Activated CD4-positive, alpha-beta T cell treated with anti-CD3 and anti-CD28 coated beads, Interleukin-2, amount 10 ng/mL, durations not matched to agents 24 days and 14 days (primary cell): Measurements from ENCODE around the gene CACNA1A. TPM values are rescaled to one million over a fixed set of nuclear protein-coding genes. Genes with fewer than 3 reads are reported as not detected.

Source experiments
- DNase-seq: peaks from one replicate; pipeline ENCODE4 v3.0.0; 2022
- H3K27ac Mint-ChIP-seq: one replicate; pipeline ENCODE4 v1.8.0; 2022; ENCODE audit warnings: mild to moderate bottlenecking, mixed read lengths
- H3K27me3 Mint-ChIP-seq: one replicate; pipeline ENCODE4 v1.8.0; 2022; ENCODE audit warnings: mixed read lengths
- H3K36me3 Mint-ChIP-seq: one replicate; pipeline ENCODE4 v1.8.0; 2022; ENCODE audit warnings: low read depth, mild to moderate bottlenecking, mixed read lengths
- H3K4me1 Mint-ChIP-seq: one replicate; pipeline ENCODE4 v1.8.0; 2021; ENCODE audit warnings: mixed read lengths
- H3K4me3 Mint-ChIP-seq: one replicate; pipeline ENCODE4 v1.8.0; 2022; ENCODE audit warnings: mild to moderate bottlenecking, moderate library complexity, mixed read lengths
- H3K9me3 Mint-ChIP-seq: one replicate; pipeline ENCODE4 v1.8.0; 2021; ENCODE audit warnings: mixed read lengths
- intact Hi-C: fragments of 100-400 bp; cut with micrococcal nuclease; formaldehyde crosslinking; loops from one replicate; pipeline ENCODE4 v1.15.1; 2023
- total RNA-seq: library from RNA; stranded (reverse); gene quantifications from 2 replicates; pipeline ENCODE4 v1.2.3, GENCODE V29; 2022

The CACNA1A gene
- total RNA-seq, 1 donor from 2014 or later: 0.28 TPM

DNA sequence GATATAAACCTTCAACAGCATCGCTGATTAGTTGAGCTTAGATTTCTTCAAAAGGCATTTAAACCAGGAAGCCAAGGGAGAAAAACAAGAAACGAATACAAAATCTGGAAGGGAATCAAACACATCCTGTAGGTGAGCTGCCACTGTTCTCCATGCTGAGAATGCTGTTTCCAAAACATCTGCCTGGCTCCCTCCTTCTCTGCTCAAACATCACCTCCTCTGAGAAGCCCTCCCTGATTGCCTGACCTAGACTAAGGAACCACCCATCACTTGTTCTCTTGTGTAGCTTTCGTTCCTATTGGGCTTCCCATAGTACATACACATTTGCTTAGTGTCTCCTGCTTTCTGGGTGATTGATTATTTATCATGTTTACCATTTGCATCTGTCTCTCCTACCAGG is 152.7 kb downstream of the CACNA1A start:
- Mint-ChIP-seq H3K27me3 (no peaks in the 10 kb centered on the region), H3K27ac (no peak overlapping the region), H3K4me1 (no peaks in the 10 kb centered on the region), H3K4me3 (no peak overlapping the region), H3K36me3 (no peaks in the 10 kb centered on the region), H3K9me3 (no peaks in the 10 kb centered on the region)
- DNase-seq: no peak
- intact Hi-C loops: no loop called here

GRCh38 chr19:13350759-13351158 is 155.5 kb downstream of the CACNA1A start:
- no peak for DNase-seq
- no peaks in the 10 kb centered on the region for H3K36me3 Mint-ChIP-seq
- H3K4me3 Mint-ChIP-seq: no peak overlapping the region
- intact Hi-C loops: no loop called here
- H3K9me3 Mint-ChIP-seq: peaks cover 5% of the 10 kb centered on the region
- no peaks in the 10 kb centered on the region for H3K4me1 Mint-ChIP-seq
- H3K27me3 Mint-ChIP-seq: no peaks in the 10 kb centered on the region
- H3K27ac Mint-ChIP-seq: no peak overlapping the region

DNA sequence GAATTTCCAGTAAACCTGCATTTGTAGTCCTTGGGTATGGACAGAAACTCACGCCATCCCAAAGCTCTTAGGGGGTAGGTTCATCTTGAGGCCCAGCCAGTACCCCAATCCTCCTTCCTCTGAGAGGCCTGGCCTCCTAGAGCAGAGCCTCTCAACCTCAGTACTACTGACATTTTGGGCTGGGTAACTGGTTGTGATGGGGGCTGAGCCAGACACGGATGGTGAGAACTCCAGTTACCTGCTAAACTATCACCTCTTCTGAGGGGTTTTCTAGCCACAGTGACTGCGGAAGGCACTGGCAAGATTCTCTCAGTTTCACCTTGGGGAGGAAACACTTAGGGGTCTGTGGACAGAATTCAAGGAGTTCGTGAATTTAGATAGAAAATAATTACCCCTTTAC is 156.2 kb downstream of the CACNA1A start:
- no peak overlapping the region for H3K4me3 Mint-ChIP-seq

GRCh38 chr19:13347367-13347766 is 158.9 kb downstream of the CACNA1A start:
- H3K27me3 Mint-ChIP-seq: no peaks in the 10 kb centered on the region
- no peak for DNase-seq
- H3K9me3 Mint-ChIP-seq: peaks cover 5% of the 10 kb centered on the region
- H3K36me3 Mint-ChIP-seq: no peaks in the 10 kb centered on the region
- intact Hi-C loops: no loop called here
- no peak overlapping the region for H3K4me3 Mint-ChIP-seq
- H3K4me1 Mint-ChIP-seq: no peaks in the 10 kb centered on the region
- no peak overlapping the region for H3K27ac Mint-ChIP-seq

More for the DNA sequence above, 156.2 kb downstream of the CACNA1A start:
- Mint-ChIP-seq H3K4me1 (no peaks in the 10 kb centered on the region), H3K36me3 (no peaks in the 10 kb centered on the region), H3K27ac (no peak overlapping the region), H3K27me3 (no peaks in the 10 kb centered on the region), H3K9me3 (peaks cover 5% of the 10 kb centered on the region)
- no peak for DNase-seq
- intact Hi-C loops: no loop called here

DNA sequence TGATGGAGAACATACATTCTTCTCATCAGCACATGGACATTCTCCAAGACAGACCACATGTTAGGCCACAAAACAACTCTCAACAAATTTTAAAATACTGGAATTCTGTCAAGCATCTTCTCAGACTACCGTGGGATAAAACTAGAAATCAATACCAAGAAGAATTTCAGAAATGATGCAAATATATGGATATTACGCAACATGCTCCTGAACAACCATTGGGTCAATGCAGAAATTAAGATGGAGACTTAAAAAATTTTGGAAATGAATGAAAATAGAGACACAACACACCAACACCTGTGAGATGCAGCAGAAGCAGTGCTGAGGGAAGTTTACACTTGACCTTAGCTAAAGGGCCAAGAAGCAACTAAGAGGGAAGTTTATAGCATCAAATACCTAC is 162.8 kb downstream of the CACNA1A start:
- DNase-seq: no peak
- H3K9me3 Mint-ChIP-seq: peaks cover 13% of the 10 kb centered on the region
- intact Hi-C loops: no loop called here
- H3K4me3 Mint-ChIP-seq: no peak overlapping the region
- H3K4me1 Mint-ChIP-seq: no peaks in the 10 kb centered on the region
- H3K36me3 Mint-ChIP-seq: no peaks in the 10 kb centered on the region
- H3K27me3 Mint-ChIP-seq: no peaks in the 10 kb centered on the region
- no peak overlapping the region for H3K27ac Mint-ChIP-seq

DNA sequence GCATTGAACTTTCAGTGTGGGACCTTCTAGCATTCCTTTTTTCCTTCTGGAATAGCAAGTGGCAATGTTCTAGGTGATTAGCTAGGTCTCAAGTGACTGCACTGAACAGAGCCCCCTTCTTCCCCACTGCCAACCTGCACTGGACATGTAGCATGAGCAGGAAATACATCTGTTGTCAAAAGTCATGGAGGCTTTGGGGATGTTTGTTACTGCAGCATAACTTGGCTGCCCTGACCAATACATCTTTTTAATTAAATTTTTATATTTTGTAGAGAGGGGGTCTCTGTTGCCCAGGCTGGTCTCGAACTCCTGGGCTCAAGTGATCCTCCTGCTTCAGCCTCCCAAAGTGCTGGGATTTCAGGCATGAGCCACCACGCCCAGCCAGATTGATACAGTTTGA is 163.6 kb downstream of the CACNA1A start:
- intact Hi-C loops: no loop called here
- Mint-ChIP-seq H3K4me3 (no peak overlapping the region), H3K36me3 (no peaks in the 10 kb centered on the region), H3K4me1 (no peaks in the 10 kb centered on the region), H3K9me3 (peaks cover 13% of the 10 kb centered on the region), H3K27me3 (no peaks in the 10 kb centered on the region), H3K27ac (no peak overlapping the region)
- DNase-seq: no peak

DNA sequence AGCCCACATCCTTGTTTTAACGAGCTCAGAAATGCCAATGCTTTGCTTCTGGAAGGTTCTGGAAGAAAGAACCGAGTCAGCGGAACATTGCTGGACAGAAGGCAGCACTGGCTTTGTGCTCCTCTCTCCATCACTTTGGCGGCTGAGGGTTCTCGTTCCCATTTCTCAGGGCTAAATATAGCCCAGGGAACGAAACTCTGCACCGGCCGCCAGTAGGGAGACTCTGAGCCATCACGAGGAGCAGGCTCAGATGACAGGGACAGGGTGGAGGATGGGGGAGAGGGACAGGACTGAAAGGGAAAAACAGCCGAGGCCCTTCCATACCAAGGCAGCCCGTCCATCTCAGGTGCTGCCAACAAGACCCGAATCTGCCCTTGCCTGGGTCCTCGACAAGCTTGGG is 166.4 kb downstream of the CACNA1A start:
- Mint-ChIP-seq H3K4me1 (no peaks in the 10 kb centered on the region), H3K27me3 (no peaks in the 10 kb centered on the region), H3K36me3 (no peaks in the 10 kb centered on the region), H3K4me3 (no peak overlapping the region), H3K9me3 (peaks cover 8% of the 10 kb centered on the region), H3K27ac (no peak overlapping the region)
- DNase-seq: no peak
- intact Hi-C loops: no loop called here

DNA sequence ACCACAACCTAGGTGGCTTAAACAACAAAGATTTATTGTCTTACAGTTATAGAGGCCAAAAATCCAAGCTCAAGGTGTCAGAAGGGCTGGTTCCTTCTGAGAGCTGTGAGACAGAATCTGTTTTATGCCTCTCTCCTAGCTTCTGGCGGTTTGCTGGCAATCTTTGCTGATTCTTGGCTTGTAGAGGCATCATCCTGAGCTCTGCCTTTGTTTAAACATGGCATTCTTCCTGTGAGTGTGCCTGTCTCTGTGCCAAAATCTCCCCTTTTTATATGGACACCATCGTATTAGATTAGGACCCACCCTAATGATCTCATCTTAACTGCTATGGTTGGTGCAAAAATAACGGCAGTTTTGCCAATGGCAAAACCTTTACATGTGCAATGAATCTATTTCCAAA is 169.1 kb downstream of the CACNA1A start:
- intact Hi-C loops: no loop called here
- no peaks in the 10 kb centered on the region for H3K4me1 Mint-ChIP-seq

DNA sequence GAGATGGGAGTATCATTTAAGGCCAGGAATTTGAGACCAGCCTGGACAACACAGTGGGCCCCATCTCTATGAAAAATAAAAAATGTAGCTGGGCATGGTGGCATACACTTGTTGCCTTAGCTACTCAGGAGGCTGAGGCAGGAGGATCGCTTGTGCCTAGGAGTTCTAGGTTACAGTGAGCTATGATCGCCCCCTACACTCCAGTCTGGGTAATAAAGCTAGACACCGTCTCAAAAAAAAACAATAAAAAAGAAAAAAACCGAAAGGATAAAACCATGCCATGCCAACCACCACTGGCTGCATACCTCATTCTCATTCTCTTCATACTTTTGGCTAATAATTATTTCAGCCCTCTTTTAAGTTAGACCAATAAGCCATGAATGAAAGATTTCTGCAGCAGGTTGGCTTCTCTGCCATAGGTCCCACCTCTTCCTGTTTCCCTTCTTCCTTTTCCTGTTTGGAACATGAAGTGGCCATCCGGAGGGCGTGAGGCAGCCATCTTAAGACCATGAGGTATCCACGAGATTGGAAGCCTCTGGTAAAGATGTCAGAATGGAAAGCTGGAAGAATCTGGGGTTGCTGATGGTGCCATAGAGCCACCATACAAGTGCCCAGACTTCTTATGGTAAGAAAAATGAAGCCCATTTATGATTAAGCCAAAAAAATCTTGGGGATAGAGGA is 171.3 kb downstream of the CACNA1A start:
- Mint-ChIP-seq H3K4me1 (no peaks in the 10 kb centered on the region), H3K4me3 (no peak overlapping the region), H3K27me3 (no peaks in the 10 kb centered on the region), H3K9me3 (no peaks in the 10 kb centered on the region), H3K27ac (no peak overlapping the region), H3K36me3 (no peaks in the 10 kb centered on the region)
- no peak for DNase-seq
- intact Hi-C loops: no loop called here

More for the DNA sequence above, 169.1 kb downstream of the CACNA1A start:
- H3K4me3 Mint-ChIP-seq: no peak overlapping the region
- peaks cover 6% of the 10 kb centered on the region for H3K9me3 Mint-ChIP-seq
- no peak for DNase-seq
- no peaks in the 10 kb centered on the region for H3K27me3 Mint-ChIP-seq
- no peak overlapping the region for H3K27ac Mint-ChIP-seq
- no peaks in the 10 kb centered on the region for H3K36me3 Mint-ChIP-seq

DNA sequence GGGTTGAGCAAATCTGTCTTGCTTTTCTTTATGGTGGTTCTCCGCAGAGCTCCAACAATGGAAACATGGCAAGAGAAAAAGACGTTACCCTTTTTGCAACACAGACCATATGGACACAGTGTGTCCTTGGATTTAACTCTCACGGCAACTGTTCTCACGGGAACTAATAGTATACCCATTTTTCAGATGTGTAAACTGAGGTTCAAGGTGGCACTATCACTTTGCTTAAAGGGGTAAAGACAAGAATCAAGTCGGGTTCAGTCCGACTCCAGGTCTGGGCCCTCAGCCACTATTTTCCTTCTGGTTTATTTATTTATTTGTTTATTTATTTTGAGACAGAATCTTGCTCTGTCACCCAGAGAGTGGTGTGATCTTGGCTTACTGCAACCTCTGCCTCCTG is 176.0 kb downstream of the CACNA1A start:
- H3K4me1 Mint-ChIP-seq: no peaks in the 10 kb centered on the region
- no peaks in the 10 kb centered on the region for H3K36me3 Mint-ChIP-seq
- DNase-seq: no peak
- H3K27me3 Mint-ChIP-seq: no peaks in the 10 kb centered on the region
- no peaks in the 10 kb centered on the region for H3K9me3 Mint-ChIP-seq
- H3K4me3 Mint-ChIP-seq: no peak overlapping the region
- no peak overlapping the region for H3K27ac Mint-ChIP-seq
- intact Hi-C loops: no loop called here

- H3K4me1 Mint-ChIP-seq: no peaks in the 10 kb centered on the region
- no peak overlapping the region for H3K4me3 Mint-ChIP-seq
- no peak for DNase-seq
- intact Hi-C loops: no loop called here
- H3K27ac Mint-ChIP-seq: no peak overlapping the region
- H3K27me3 Mint-ChIP-seq: no peaks in the 10 kb centered on the region
- no peaks in the 10 kb centered on the region for H3K36me3 Mint-ChIP-seq
- H3K9me3 Mint-ChIP-seq: no peaks in the 10 kb centered on the region
Observed at GRCh38 chr19:13329766-13330165, 176.5 kb downstream of the CACNA1A start.

DNA sequence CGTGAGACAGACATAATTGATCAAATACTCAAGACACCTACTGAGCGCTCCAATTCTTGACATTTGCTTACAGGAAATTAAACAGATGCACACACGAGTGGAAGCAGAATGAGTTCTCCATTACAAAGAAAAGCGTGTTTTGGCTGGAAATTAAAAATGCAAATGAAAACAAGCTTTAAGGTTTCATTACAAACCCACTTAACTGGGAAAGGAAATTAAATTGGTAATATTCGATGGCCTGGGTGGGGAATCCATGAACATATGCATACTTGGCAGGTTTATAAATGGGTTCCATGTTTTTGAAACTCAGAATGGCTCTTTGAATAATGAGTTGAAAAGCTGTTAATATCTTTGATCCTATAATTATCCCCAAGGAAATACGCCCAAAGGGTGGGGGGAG is 178.0 kb downstream of the CACNA1A start:
- no peaks in the 10 kb centered on the region for H3K4me1 Mint-ChIP-seq
- H3K4me3 Mint-ChIP-seq: no peak overlapping the region
- no peaks in the 10 kb centered on the region for H3K9me3 Mint-ChIP-seq
- H3K27me3 Mint-ChIP-seq: no peaks in the 10 kb centered on the region
- no peak overlapping the region for H3K27ac Mint-ChIP-seq
- no peaks in the 10 kb centered on the region for H3K36me3 Mint-ChIP-seq
- no peak for DNase-seq
- intact Hi-C loops: no loop called here

DNA sequence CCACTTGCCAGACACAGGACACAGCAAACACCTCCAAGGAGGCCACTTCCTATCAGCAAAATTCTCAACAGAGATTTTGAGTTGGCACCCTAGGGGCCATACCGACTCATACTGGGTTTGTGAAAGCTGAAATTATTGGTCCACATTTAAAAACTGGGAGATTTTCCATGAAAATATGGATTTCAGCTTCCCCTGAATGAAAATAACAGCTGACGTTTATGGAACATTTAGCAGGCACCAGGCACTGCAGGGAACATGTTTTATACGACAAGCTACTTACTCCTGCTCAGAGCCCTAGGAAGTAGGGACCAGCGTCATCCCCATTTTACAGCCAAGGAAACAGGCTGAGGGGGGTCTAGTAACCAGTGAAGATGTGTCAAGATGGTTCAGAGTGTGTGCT is 186.8 kb downstream of the CACNA1A start:
- Mint-ChIP-seq H3K9me3 (no peaks in the 10 kb centered on the region), H3K27me3 (peaks cover 7% of the 10 kb centered on the region), H3K4me3 (no peak overlapping the region), H3K4me1 (no peaks in the 10 kb centered on the region), H3K27ac (no peak overlapping the region), H3K36me3 (no peaks in the 10 kb centered on the region)
- DNase-seq: no peak
- intact Hi-C loops: no loop called here

- Mint-ChIP-seq H3K27ac (no peak overlapping the region), H3K4me3 (no peak overlapping the region), H3K4me1 (no peaks in the 10 kb centered on the region), H3K36me3 (no peaks in the 10 kb centered on the region), H3K27me3 (peaks cover 7% of the 10 kb centered on the region), H3K9me3 (no peaks in the 10 kb centered on the region)
- intact Hi-C loops: no loop called here
- no peak for DNase-seq
Observed at GRCh38 chr19:13318190-13318589, 188.1 kb downstream of the CACNA1A start.

DNA sequence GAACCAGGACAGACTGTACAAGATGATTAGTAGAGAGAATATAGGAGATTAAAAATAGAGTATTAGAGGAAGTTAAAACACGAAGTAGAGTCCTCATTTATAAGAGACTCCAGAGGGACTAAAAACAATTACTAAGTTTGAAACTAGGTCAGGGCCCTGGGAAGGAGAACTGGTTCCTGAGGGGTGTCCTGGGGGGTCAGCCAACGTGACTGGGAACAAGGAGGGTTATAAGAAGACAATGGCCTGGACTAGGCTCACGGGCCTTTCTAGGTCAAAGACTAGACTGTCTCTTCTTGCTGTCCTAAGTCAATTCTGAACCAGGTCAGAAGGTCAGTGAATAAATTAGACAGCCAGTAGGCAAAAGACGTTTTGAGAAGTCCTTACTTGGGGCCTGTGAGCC is 190.8 kb downstream of the CACNA1A start:
- no peaks in the 10 kb centered on the region for H3K36me3 Mint-ChIP-seq

More for the DNA sequence above, 190.8 kb downstream of the CACNA1A start:
- Mint-ChIP-seq H3K4me1 (no peaks in the 10 kb centered on the region), H3K27ac (no peak overlapping the region), H3K4me3 (no peak overlapping the region), H3K9me3 (no peaks in the 10 kb centered on the region), H3K27me3 (peaks cover 7% of the 10 kb centered on the region)
- intact Hi-C loops: no loop called here
- DNase-seq: no peak
